ENCODE data around the gene ETV4. TPM values are rescaled to one million over a fixed set of nuclear protein-coding genes. Genes with fewer than 3 reads are reported as not detected.

ETV4 gene
- total and polyA plus RNA-seq, 2 of the 13 experiments (the other 11 are each of a cell fraction or from before 2014, with no cell fraction given) = 128 to 330 TPM

GRCh38 chr17:43559161-43559816, 13.1 kb upstream of the ETV4 start (continued):
- TF ChIP-seq RORA (CRISPR knock-in tag; IDR thresholded peaks at IDR 0.05) (no peak), FOXO1 (CRISPR knock-in tag; IDR thresholded peaks at IDR 0.05) (no peak), HHEX (CRISPR knock-in tag; IDR thresholded peaks at IDR 0.05) (no peak), ZNF629 (CRISPR knock-in tag; conservative IDR thresholded peaks at IDR 0.05) (peak; percentile 41), BRCA1 (CRISPR knock-in tag; IDR thresholded peaks at IDR 0.05) (no peak), TFDP2 (CRISPR knock-in tag; IDR thresholded peaks at IDR 0.05) (no peak), MIXL1 (CRISPR knock-in tag; IDR thresholded peaks at IDR 0.05) (no peak), ZNF17 (CRISPR knock-in tag; IDR thresholded peaks at IDR 0.05) (no peak), HIVEP1 (CRISPR knock-in tag; IDR thresholded peaks at IDR 0.05) (no peak; the same call in 1 of the 2 replicates), ZNF513 (CRISPR knock-in tag; conservative IDR thresholded peaks at IDR 0.05) (no peak), ZNF687 (CRISPR knock-in tag; IDR thresholded peaks at IDR 0.05) (peak; percentile 82), ZBTB38 (CRISPR knock-in tag; IDR thresholded peaks at IDR 0.05) (no peak), SMAD1 (CRISPR knock-in tag; IDR thresholded peaks at IDR 0.05; ENCODE audit: borderline replicate concordance, low read depth) (no peak; the same call in 1 of the 2 replicates), ARID3A (IDR thresholded peaks at IDR 0.05; ENCODE audit: low read depth, low read length) (no peak), ZBTB2 (CRISPR knock-in tag; IDR thresholded peaks at IDR 0.05; ENCODE audit: low read depth) (no peak), SAP130 (CRISPR knock-in tag; IDR thresholded peaks at IDR 0.05; ENCODE audit: low read depth) (peak; percentile 64), UBTF (CRISPR knock-in tag; IDR thresholded peaks at IDR 0.05) (peak; percentile 72)
